Activated CD4-positive, CD25-positive, alpha-beta regulatory T cell treated with anti-CD3 and anti-CD28 coated beads, Interleukin-2, amount 50 U/mL, for 72 hours (primary cell): ENCODE data around the gene SNAPC4.
"Not testable (repeated sequence)": the region's sequence is repeated elsewhere in the genome, so short reads cannot be mapped to it uniquely, and the experiment has no call there.

Experiments
- DNase-seq: peaks from one replicate; pipeline ENCODE4 v3.0.0; 2021

SNAPC4 gene

DNA sequence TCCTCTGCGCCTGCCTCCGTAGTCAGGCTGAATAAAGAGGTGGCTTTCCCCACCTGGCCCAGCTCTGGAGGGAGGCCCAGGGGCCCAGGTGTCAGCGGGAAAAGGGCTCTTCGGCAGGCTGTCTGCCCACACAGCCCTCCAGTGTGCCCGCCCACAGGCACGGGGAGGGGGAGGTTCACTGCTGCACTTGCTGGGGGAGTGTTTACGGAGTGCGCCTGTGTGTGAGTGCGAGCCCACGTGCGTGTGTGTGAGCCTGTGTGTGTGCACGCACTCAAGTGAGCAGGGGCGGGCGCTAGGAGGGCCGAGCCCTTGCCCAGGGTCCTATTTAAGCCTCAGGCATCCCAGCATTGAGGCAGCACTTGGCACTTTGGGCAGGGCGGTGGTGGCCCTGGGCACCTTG lies 47.3 kb downstream of the SNAPC4 start:
- no peak for DNase-seq

DNA sequence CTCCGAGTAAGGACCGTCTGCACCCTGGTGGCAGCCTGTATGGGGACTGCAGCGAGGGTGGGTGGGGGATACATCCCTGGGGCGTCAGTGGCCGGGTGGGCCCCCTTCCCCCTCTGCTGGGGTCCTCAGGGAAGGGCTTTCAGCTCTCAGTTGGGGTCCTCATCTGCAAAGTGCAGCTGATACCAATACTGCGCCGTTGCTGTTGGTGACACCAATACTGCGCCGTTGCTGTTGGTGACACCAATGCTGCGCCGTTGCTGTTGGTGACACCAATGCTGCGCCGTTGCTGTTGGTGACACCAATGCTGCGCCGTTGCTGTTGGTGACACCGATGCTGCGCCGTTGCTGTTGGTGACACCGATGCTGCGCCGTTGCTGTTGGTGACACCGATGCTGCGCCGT lies 48.1 kb downstream of the SNAPC4 start:
- DNase-seq: not testable (repeated sequence)

DNA sequence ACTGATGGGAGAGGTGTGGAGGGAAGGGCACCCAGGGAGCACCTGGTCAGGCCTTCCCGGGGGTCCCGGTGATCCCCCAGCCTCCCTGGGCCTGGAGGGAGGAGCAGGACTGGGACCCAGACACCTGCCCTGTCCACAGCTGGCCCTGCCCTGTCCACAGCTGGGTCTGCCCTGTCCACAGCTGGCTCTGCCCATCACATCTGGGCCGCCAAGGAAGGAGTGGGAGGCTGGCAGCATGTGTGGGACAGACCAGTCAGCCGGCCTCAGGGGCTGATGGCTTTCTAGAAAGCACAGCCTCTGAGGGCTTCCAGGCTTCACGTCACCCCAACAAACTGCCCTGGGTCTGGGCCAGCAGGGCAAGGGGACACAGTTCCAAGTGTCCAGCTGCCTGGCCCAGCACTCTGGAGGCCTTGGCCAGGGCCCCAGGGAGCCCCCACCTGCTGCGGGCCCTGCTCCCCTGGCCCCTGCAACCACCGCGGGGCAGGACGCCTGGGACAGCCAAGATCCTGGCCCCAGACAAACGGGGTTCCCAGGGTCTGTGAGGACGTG lies 48.6 kb downstream of the SNAPC4 start:
- DNase-seq: no peak
